Measurements from ENCODE around the gene ALDH8A1.

Gene ALDH8A1

DNA sequence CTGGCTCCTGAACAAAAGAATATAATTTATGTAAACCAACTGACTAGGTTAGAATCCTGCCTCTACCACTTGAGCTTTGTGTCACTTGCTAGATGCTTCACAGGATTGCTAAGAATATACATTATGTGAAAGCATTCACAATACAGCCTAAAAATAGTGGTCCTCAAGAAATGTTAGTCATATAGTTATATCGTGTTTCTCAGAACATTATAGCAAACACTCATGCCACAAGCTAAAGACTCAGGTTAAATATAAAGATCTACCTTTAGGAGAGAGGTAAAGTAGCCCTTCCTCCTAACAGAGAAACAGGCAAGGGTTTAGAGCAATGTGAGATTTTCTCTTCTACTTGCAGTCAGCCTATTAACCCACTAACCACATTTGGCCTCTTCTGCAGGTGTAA is 17.8 kb upstream of the ALDH8A1 start:
- H3K4me3 ChIP-seq (ENCODE audit: control insufficient read depth, low read depth, low read length) = no peak overlapping the region
- DNase-seq (ENCODE audit: low read depth) = no peak
- TF ChIP-seq, protein P1, sequence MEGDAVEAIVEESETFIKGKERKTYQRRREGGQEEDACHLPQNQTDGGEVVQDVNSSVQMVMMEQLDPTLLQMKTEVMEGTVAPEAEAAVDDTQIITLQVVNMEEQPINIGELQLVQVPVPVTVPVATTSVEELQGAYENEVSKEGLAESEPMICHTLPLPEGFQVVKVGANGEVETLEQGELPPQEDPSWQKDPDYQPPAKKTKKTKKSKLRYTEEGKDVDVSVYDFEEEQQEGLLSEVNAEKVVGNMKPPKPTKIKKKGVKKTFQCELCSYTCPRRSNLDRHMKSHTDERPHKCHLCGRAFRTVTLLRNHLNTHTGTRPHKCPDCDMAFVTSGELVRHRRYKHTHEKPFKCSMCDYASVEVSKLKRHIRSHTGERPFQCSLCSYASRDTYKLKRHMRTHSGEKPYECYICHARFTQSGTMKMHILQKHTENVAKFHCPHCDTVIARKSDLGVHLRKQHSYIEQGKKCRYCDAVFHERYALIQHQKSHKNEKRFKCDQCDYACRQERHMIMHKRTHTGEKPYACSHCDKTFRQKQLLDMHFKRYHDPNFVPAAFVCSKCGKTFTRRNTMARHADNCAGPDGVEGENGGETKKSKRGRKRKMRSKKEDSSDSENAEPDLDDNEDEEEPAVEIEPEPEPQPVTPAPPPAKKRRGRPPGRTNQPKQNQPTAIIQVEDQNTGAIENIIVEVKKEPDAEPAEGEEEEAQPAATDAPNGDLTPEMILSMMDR (IDR thresholded peaks at IDR 0.05; ENCODE audit: control insufficient read depth, insufficient read depth, low read depth, low read length, missing control alignments) = no peak

DNA sequence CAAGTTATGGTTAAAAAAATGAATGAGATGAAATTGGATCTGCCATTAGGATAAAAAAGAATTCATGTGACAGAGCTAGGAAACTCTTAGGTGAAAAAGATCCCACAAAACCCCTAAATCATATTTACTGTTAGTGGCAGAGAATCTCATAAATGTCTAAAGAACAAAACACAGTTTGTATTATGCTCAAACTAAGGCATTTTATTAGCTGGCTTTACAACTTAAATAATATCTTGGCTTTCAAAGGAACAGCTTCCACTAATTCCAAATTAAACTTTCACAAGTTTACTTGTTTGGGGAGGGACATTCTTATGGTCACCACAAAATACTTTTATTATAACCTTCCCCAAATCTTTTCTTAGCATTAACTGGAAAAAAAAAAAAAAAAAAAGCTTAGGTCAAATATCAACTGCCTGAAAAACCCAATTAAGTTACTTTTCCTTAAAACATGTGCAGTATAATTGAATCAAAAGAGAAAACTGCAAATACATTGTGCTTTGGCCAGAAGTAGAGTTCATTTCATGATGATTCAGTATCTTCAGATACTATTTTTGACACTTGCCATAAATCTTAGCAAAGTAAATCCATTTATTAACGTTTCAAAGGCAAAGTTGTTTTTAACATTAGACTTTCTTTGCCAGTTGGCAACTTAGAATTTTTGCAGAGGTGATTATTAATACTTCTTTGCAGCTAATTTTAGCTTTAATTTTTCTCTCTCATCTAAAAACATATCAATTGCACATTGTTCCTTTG is 14.7 kb upstream of the ALDH8A1 start:
- no peak for DNase-seq (ENCODE audit: low read depth)
- no peak overlapping the region for H3K4me3 ChIP-seq (ENCODE audit: control insufficient read depth, low read depth, low read length)
- TF ChIP-seq, protein P1 (IDR thresholded peaks at IDR 0.05; ENCODE audit: control insufficient read depth, insufficient read depth, low read depth, low read length, missing control alignments) = no peak

DNA sequence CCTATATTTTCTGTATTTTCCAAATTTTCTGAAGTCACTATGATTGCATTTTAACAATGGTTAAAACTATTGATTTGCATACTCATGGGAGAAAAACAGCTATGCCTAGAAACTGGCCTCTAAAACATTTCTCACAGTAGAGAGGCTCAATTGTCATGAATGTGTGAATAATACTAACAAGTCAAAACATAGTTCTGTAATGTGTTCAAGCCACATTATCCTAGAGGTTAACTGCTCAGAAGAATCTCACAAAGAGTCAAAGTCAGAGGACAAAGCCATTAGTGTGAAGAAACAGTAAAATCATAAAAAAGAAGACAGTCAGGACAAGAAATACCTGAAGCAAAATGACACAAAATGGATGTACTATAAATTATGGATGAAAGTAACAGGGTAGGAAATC is 12.5 kb upstream of the ALDH8A1 start:
- no peak overlapping the region for H3K4me3 ChIP-seq (ENCODE audit: control insufficient read depth, low read depth, low read length)
- TF ChIP-seq, protein P1 (IDR thresholded peaks at IDR 0.05; ENCODE audit: control insufficient read depth, insufficient read depth, low read depth, low read length, missing control alignments) = no peak
- DNase-seq (ENCODE audit: low read depth) = no peak

DNA sequence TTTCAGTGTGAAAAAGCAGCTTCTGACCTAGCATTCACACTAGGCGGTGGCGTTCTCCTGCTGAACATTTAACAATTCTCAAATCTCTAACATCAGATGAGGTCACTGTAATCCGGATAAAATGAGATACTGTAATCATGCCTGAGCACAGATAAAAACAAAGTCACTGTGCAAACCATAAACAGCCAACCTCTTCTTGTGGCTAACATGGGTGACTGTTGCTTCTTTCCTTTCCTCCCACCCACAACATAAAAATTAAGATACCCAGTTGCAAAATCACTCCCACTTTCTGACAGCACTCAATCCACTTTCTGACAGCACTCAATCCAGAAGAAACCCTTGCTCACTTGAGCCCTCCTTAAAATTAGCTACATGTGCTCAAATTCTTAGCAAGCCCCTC is 11.5 kb upstream of the ALDH8A1 start:
- no peak overlapping the region for H3K4me3 ChIP-seq (ENCODE audit: control insufficient read depth, low read depth, low read length)
- DNase-seq (ENCODE audit: low read depth) = no peak
- TF ChIP-seq, protein P1 (IDR thresholded peaks at IDR 0.05; ENCODE audit: control insufficient read depth, insufficient read depth, low read depth, low read length, missing control alignments) = no peak

DNA sequence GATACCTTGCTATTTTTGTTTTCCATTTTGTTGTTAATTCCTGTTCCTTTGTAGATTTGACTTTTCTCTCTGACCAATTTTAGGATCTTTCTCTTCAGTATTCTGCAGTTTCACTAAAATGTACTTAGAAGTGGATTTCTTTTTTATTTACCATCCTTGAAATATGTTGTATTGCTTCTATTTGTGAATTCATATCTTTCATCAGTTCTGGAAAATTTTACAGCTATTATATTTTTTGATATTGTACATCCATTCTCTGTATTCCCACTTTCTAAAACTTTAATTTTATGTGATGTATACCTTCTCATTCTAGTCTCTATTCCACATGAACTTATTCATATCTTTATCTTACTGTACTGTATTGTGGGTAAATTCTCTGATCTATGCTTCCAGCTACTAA is 9.7 kb upstream of the ALDH8A1 start:
- no peak overlapping the region for H3K4me3 ChIP-seq (ENCODE audit: control insufficient read depth, low read depth, low read length)
- no peak for DNase-seq (ENCODE audit: low read depth)
- TF ChIP-seq, protein P1 (IDR thresholded peaks at IDR 0.05; ENCODE audit: control insufficient read depth, insufficient read depth, low read depth, low read length, missing control alignments) = no peak

DNA sequence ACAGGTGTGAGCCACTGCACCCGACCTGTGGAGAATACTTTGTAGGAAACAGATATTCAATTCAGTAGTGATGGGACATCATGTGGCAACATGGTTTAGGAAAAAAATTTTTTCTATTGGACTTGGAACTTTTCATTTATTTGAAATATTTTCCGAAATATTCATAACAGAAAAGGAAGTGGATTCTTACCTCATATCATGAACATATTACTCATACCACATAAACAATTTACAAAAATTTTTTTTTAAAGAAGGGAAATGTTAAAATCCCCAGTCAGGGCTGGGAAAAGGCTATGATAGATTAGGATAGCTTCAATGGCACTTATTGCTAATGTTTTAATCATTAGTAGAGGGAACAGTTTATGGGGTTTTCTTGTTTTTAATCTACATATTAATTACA is 6.8 kb upstream of the ALDH8A1 start:
- DNase-seq (ENCODE audit: low read depth) = no peak
- TF ChIP-seq, protein P1 (IDR thresholded peaks at IDR 0.05; ENCODE audit: control insufficient read depth, insufficient read depth, low read depth, low read length, missing control alignments) = no peak
- no peak overlapping the region for H3K4me3 ChIP-seq (ENCODE audit: control insufficient read depth, low read depth, low read length)

Measured in AG09309 (cell line).